HG02943 (cell line): ENCODE results near the gene RIOK2.
"Not testable (repeated sequence)": the region's sequence is repeated elsewhere in the genome, so short reads cannot be mapped to it uniquely, and the experiment has no call there.

Source experiments
- ATAC-seq: cut with Tn5 transposase; IDR thresholded peaks from one replicate; pipeline ENCODE4 v1.9.1; 2021; ENCODE audit warnings: mild to moderate bottlenecking, low read depth, moderate library complexity; ENCODE audit not compliant: unreplicated experiment

RIOK2 gene

DNA sequence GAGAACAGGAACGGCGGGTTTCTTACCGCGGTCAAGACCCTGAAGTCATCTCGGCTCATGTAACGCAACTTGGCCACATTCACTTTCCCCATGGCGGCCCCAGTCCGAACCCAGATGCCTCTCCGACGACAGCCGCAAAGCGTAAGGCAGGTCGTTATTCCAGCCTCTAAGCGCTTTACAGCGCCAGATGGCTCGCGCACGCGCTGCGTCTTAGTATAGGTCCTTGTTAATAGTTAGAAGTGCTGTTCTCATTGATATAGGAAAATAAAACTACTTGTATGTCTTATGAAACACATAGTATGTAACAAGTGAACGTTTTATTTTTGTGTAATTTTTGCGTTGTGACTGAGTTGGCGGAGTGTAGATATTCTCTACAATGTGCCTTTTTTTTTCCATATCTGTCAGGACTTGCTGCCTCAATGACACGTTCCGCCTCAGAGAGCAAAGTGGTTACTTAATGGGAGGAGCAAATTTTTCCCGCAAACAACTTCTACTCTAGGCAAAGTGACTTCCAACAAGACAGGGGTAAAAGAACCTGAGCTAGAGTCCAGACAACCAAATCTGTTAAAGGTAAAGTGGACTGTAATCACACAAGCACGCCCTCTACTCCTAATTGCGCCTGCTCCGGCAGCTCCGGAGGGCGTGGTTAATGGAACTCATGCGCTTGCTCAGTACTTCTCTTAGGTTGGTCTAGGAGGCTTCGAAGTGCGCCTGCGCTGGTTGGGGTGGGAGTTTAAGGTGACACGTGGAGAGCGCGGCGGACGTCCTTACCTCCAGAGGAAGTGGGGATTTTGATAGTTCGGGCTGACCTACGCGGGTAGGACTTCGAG is at the start of gene RIOK2:
TSS of gene RIOK2 (minus strand) at position 148 of the 830 bp plus-strand sequence. CDS start at position 92, 56 bp downstream.
- ATAC-seq, result peak; percentile 89

DNA sequence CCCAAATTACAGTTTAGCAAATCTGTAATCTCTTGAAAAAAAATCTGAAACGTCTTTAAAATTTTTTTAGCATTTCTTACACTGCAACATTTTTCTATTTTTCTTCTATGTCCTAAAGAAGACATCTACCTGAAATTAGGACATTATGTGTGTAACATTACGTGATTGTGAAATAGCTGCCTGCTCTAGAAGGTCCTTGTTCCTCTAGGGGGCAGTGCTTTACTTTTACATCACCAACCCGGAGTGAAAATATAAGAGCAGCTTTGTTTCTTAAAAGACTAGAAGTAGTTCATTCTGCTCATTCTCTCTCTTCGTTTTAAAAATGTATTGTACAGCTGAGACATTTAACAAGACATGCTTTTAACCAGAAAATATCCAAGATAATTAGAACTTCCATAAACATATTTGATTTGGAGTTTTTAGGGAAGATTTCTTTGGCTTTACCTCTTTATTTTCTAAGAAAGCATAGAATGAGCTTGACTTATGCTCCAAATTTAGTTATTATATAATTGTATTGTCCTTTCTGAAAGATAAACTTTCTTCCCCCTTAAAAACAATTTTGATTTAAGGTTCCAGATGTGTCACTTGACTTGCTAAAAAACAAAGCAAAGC is 48.1 kb upstream of the RIOK2 start:
- ATAC-seq, result peak; percentile 87

DNA sequence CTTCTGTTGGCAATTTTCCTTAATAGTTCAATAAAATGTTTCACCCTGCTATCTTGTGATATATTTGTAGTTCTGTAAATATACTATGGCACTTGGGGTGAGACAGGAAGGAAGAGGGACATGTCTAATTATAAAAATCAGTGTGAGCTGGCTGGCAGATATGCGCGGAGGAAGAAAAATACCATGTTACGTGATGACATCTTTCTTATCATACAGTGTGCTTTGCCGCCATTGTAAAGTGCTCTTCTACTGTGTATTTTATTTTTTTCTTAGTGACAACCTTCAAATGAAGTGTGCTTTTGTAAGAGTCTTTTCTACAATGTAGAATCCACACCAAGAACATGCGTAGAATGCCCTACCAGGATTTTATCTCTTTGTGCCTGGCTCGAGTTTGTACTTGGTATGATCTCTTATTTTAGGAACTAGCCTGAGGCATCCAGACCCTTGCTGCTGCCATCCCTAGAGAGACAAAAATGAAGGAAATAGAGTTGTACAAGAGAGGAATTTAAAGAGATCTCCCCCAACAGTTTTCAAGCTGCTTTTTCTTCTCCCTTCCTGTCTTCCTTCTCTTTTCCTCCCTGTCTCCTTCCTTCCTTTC is 46.7 kb upstream of the RIOK2 start:
- no peak for ATAC-seq

DNA sequence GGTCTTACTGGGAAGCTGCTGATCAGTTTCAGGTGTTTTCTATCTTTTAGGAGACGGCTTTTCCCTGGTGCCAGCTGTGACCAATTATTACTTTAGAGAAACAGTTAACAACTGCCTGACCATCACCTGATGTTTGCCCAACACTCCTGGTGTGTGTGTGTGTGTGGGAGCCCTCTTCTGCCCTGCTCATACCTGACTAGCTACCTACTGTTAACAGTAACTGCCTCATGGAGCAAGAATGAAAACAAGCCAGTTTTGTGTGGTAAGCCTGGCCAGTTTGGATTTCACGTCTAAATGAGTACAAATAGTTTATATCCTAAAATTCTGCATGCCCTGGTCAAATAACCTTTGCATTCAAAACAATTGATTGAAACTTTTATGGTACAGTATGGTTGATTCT is 46.1 kb upstream of the RIOK2 start:
- ATAC-seq, result no peak

DNA sequence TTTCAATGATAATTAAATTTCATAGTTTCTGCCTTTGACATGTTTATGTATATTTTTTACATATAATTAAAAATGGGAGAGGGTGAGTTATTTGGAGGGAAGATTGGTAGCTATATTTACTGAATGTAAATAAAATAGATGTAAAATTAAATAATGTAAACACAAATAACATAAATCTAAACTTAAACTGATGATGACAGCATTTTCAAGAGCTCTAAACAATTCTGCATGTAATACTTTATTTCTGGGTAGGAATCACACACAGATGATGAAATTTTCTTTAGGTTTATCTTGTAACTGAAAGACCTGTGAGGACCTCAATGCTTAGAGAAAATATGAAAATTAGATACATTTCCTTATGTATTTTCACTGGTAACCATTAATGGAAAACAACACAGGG is 42.2 kb upstream of the RIOK2 start:
- no peak for ATAC-seq

DNA sequence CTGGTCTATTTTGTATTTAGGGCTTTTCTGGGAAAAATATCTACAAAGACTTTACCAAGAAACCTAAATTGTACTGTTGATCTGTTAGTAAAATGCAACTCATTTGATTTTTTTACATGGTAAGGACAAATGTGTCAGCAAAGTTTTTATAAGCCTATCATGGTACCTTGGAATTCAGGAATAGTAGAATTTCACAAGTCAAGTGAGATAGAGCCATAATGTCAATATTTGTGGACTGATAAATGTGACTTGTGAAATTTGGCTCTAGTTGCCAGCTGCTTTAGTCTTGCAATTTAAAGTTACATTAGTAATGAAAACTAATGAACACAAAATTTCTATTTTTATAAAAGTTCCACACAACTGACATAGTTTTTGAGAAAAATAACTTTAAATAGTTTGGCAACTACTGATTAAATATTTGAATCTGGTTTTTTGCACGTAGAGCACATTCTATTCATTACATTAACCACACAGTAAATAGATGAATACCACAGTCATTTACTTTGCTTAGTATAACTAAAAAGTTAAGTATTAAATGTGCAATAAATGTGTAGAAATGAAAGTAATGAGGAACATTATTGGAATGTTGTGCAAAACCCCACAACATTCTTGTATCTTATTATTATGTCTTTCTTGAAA is 41.2 kb upstream of the RIOK2 start:
- no peak for ATAC-seq

DNA sequence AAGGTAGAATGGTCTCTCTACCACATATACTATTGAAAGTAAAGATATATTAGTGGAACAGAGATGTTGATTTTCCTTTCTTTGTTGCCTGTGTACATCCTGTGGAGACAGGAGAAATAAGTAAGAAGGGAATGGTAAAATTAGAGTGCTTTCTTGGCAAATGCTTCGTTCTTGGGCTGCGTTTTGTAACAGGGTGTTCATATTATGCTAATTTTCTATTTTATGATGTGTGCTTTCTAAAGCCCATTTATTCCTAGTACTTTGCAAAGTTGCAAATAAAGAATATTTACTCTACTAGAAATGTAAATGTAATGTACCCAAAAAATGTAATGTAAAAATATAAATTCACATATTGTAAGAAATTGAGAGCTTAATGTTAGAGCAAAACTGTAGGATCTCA is 40.5 kb upstream of the RIOK2 start:
- ATAC-seq, result no peak

DNA sequence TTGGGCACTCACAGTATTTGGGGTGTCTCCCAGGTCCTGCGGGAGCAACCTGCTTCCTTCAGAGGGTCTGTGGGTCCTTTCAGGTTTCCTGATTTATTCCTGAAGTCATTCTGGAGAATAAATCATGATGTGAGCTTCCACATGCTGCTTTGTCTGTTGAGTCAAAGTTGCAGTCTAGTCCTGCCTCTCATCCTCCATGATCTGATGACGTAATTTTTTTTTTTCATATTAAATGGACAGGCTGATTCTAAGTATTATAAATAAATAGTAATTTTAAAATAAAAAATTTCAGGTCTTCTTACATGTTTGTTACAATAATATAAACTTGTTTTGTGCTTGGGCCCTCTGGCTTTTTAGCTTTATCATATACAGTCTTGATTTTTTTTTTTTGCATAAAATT is 26.3 kb upstream of the RIOK2 start:
- no peak for ATAC-seq

DNA sequence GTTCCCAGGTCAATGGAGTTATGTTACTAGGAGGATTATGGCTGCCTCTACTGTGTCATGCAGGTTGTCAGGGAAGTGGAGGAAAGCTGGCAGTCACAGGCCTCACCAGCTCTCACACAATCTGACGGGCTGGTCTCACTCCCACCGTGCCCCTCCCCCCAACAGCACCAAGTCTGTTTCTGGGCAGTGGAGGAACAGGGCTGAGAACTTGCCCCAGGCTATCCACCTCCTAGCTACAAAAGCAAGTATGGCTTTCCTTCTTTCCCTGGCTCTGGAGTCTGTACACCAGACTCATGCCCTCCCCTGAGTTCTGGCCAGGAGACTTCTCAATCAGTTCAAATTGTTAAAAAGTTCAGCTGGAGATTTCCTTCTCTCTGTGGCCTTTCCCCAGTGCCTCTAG is 25.7 kb upstream of the RIOK2 start:
- no peak for ATAC-seq

DNA sequence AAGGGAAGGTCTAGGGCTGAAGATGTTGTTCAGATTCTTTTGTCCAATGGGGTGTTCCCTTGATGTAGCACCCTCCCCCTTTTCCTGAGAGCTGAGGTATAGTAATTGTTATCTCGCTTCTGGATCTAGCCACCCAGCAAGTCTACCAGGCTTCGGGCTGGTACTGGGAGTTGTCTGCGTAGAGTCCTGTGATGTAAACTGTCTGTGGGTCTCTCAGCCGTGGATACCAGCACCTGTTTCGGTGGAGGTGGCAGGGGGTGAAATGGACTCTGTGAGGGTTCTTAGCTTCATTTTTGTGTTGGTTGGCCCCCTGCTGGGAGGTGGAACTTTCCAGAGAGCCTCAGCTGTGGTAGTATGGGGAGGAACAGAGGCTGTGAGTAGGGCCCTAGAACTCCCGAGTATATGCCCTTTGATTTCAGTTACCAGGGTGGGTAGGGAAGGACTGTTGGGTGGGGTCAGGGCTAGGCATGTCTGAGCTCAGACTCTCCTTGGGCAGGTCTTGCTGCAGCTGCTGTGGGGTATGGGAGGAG is 25.2 kb upstream of the RIOK2 start:
- no peak for ATAC-seq

DNA sequence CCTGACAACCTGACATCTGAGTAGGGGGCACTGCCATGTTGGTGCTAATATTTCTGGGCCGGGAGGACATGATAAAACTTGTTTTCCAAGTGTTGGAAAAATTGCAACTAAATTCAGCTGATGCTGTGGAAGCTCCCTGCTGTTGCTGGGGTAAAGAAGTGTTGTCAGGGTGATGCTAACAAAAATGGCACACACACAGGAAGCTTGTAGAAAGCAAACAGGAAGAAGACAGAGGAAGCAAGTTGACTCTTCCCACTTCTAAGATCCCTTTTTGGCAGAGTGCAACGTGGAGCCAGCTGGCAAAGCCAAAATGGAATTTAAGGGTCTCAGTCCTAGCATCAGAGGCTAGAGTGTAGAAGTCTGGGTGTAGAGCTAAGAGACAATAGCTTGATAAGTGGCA is 11.3 kb upstream of the RIOK2 start:
- no peak for ATAC-seq

DNA sequence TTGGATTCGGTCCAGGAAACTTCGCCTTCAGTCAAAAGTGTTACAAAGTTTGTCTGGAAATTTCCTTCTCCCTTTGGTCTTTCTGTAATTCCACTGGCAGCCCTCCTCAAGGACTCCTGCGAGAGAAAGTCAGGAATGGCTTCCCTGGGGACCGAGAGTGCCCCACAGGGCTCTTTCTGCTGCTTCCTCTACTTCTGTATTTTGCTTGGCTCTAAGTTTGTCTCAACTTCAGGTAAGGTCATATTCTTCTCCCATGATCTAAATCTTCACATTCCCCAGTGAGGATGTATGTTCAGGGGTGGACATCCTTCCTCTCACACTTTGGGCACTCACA is 10.3 kb upstream of the RIOK2 start:
- no peak for ATAC-seq

DNA sequence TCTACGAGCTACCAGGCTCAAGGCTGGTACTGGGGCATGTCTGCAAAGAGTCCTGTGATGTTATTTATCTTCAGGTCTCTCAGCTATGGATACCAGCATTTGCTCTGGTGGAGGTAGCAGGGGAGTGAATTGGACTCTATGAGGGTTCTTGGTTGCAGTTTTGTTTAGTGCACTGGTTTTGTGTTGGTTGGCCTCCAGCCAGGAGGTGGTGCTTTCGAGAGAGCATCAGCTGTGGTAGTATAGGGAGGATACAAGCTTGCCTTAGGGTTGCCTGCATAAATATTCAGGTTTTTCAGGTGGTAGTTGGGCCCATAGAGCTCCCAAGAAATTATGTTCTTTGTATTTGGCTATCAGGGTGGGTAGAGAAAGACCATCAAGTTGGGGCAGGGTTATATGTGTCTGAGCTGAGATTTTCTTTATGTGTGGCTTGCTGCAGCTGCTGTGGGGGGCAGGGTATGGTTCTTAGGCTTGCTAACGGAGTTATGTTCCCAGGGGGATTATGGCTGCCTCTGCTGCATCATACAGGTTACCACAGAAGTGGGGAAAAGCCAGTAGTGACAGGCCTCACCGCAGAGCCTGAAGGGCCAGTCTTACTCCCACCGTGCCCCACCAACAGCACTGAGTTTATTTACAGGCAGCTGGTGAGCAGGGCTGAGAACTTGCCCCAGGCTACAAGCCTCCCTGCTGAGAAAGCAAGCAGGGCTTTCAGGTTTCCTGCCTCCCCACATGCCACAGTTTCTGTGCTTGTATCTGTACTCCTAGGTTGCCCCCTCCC is 9.7 kb upstream of the RIOK2 start:
- peak; percentile 72 for ATAC-seq

DNA sequence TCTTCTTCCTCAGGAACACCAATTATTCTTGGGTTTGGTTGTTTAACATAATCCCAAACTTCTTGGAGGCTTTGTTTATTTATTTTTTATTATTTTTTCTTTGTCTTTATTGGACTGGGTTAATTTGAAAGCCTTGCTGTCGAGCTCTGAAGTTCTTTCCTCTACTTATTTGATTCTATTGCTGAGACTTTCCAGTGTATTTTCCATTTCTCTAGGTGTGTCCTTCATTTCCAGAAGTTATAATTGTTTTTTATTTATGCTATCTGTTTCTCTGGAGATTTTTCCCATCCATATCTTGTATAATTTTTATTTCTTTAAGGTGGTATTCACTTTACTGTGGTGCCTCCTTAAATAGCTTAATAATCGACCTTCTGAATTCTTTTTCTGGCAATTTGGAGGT is 8.8 kb upstream of the RIOK2 start:
- no peak for ATAC-seq

DNA sequence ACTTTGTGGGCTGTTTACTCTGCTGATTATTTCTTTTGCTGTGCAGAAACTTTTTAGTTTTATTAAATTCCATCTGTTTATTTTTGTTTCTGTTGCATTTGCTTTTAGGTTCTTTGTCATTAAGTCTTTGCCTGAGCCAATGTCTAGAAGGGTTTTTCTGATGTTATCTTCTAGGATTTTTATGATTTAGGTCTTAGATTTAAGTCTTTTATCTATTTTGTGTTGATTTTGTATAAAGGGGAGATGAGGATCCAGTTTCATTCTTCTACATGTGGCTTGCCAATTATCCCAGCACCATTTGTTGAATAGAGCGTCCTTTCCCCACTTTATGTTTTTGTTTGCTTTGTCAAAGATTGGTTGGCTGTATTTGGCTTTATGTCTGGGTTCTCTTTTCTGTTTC is 6.5 kb upstream of the RIOK2 start:
- not testable (repeated sequence) for ATAC-seq

DNA sequence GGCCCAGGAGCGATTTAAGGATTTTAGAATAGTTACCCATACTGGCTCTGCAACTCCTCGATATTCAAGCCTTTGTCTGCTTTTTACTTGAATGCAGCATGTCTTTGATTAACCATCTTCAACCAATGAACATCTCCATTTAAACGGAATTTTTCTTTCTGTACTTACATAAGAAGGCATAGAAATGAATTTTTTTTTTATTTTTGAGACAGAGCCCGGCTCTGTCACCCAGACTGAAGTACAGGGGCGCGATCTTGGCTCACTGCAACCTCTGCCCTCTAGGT is 825 bp upstream of the RIOK2 start:
- ATAC-seq, result no peak

DNA sequence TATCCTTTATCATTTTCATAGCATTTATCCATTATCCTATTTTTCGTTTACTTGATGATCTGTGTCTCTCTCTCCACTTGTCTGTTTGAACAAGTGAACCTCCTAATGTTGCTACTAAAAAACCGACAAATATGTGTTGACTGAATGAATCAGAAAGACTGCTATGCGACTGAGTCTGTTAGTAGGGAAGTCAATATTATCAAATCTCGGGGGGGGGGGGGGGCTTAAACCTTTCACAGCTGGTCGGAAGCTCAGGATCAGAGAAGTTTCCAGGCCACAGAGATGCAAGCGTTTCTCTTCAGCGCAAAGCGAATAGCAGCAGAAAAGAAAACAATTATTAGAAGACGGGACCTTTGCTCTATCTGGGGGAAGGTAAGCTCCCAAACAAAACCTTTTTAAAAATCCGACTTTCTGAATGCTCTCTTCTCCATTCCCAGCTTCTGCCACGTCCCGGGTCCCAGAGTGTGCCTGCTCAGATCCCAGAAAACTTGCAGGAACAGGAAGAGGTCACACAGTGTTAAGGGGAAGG is 412 bp downstream of the RIOK2 start:
- ATAC-seq, result no peak

DNA sequence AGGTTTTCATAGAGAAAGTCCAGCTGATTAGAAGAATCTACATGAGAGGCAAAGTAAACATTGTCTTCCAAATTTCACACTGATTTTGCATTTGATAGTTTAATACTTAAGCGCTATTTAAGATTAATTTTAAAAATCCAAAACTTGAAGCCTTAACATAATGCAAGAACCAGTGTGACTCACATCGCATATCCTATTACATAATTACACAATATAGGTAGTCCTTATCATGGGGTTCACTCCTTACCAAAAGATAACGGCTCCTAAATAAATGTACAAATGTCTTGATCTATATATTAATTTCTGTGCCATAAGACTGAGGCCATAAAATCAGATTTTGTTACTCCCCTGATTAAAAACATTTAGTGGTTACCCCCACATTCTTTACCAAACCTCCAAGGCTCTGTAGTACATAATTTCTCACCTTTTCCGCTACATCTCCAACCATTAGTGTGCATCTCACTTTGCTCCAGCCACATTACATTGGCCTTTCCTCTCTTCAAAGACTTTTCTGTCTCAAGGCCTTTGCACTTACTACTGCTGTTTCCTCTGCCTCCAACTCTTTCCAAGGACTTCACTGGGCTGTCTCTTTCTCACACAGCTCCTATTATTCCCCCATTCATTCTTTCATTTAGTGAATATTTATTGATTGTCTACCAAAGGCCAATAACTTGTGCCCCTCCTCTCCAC is 1.0 kb downstream of the RIOK2 start:
- no peak for ATAC-seq

DNA sequence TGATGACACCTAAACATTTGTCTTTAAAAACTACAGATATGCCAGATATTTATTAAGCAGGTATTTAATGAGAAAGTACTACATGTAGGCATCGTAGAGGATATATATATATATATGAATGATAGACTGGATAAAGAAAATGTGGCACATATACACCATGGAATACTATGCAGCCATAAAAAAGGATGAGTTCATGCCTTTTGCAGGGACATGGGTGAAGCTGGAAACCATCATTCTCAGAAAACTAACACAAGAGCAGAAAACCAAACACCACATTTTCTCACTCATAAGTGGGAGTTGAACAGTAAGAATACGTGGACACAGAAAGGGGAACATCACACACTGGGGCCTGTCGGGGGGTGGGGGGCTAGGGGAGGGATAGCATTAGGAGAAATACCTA is 3.6 kb downstream of the RIOK2 start:
- not testable (repeated sequence) for ATAC-seq

DNA sequence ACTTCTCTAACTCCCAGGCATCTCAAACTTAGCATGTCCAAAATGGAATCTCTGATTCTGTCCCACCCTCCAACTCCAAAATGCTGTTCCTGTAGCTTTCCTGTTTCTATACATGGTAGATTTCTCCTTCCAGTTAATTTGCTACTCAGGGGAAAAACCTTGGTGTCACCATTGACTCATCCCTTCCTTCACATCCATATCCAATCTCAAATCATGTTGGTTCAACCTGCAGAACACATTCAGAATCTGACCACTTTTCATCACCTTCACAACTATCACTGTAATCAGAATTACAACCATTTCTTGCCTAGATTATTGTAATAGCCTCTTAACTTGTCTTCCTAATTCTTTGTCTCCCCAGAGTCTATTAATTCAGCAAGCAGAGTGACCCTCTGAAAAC is 10.8 kb downstream of the RIOK2 start:
- no peak for ATAC-seq
